ENCODE results near the gene SUPT3H. TPM values are rescaled to one million over a fixed set of nuclear protein-coding genes. Genes with fewer than 3 reads are reported as not detected.

The SUPT3H gene
- total and polyA plus RNA-seq, 2 of the 13 experiments (the other 11 are each of a cell fraction or from before 2014, with no cell fraction given): 11.9 to 36.1 TPM

GRCh38 chr6:45265246-45265645, 112.5 kb downstream of the SUPT3H start (continued):
- TF ChIP-seq PBX3 (CRISPR knock-in tag; IDR thresholded peaks at IDR 0.05; ENCODE audit: borderline replicate concordance) (no peak), ZHX2 (IDR thresholded peaks at IDR 0.05; ENCODE audit: low read depth) (no peak), ZHX2 (CRISPR knock-in tag; IDR thresholded peaks at IDR 0.05; ENCODE audit: borderline replicate concordance) (no peak), ZNF761 (CRISPR knock-in tag; conservative IDR thresholded peaks at IDR 0.05) (no peak), ZBTB25 (CRISPR knock-in tag; IDR thresholded peaks at IDR 0.05) (no peak), SAP130 (CRISPR knock-in tag; IDR thresholded peaks at IDR 0.05; ENCODE audit: low read depth) (peak; percentile 45; the same call in 1 of the 2 replicates), PBX2 (CRISPR knock-in tag; IDR thresholded peaks at IDR 0.05) (no peak), JUNB (CRISPR knock-in tag; IDR thresholded peaks at IDR 0.05; ENCODE audit: borderline replicate concordance) (no peak), ZNF550 (CRISPR knock-in tag; IDR thresholded peaks at IDR 0.05; ENCODE audit: borderline replicate concordance) (no peak), AHDC1 (CRISPR knock-in tag; IDR thresholded peaks at IDR 0.05; ENCODE audit: borderline replicate concordance) (peak; percentile 64; the same call in 1 of the 2 replicates), PCBP2 (optimal IDR thresholded peaks at IDR 0.05; ENCODE audit: low read depth, low read length, poor library complexity, severe bottlenecking) (no peak), ZNF235 (CRISPR knock-in tag; IDR thresholded peaks at IDR 0.05; ENCODE audit: borderline replicate concordance) (no peak), TOE1 (CRISPR knock-in tag; IDR thresholded peaks at IDR 0.05) (no peak), TBX2 (CRISPR knock-in tag; IDR thresholded peaks at IDR 0.05; ENCODE audit: borderline replicate concordance) (no peak), ZNF614 (CRISPR knock-in tag; IDR thresholded peaks at IDR 0.05; ENCODE audit: borderline replicate concordance) (peak; percentile 99)

Data from HepG2 (cell line).